GM21447 (cell line): ENCODE data around the gene EBI3.
A peak's percentile ranks its signal among the peaks of the same experiment; 100 is the strongest.
"Not testable (repeated sequence)": the region's sequence is repeated elsewhere in the genome, so short reads cannot be mapped to it uniquely, and the experiment has no call there.

Source experiments
- ATAC-seq: cut with Tn5 transposase; IDR thresholded peaks from one replicate; pipeline ENCODE4 v1.9.1; 2021; ENCODE audit not compliant: unreplicated experiment

EBI3 gene

DNA sequence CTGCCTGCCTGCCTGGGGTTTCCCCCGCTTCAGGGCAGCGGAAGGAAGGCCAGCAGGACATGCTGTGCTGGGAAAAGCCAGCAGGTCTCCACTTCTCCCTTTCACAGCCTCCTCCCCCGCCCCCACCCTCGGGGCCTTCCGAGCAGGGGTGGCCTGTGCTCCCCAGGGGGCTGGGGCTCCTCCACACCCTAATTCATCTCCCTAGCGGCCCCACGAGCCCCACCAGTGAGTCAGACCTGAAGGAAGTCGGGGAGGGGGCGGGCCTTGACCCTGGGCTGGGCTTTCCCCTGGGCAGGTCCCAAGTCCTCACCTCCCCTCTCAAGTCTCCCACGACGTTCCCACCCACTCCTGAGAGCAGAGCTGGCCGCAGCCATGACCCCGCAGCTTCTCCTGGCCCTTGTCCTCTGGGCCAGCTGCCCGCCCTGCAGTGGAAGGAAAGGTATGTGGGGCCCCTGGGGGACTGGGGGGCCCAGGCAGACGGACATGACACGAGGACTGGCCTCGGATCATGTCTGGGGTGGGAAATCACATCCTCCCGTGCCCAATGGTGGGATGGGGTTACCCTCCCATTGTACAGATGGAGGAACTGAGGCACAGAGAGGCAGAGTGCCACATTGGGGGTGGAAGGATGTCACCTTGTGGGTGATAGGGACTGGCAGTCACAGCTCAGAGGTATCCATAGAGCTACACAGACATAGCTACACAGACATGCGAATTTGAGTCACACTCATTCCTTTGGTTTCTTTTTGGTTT lies at the start of gene EBI3:
TSS of gene EBI3 (plus strand) at position 345 of the 753 bp plus-strand sequence. CDS start at position 373, 28 bp downstream.
- ATAC-seq = peak; percentile 50

DNA sequence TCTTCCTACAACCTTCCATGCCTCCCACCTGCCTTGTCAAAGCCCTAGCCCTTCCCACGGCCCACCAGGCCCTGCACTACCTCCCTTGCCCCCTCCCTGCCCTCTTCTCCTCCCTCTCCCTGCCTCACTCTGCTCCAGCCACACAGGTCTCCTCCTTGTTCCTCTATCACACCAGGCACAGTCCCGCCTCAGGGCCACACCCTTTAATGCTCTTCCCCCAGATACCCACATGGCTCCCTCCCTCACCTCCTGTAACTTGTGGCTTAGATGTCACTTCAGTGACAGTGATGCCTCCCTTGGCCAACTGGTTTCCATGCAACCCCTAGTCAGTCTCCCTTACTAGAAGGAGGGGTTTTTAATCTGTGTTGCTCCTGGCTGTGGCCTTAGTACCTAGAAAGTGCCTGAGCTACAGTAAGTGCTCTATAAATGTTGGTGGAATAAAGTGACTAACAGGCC lies 48.2 kb upstream of the EBI3 start:
- no peak for ATAC-seq

DNA sequence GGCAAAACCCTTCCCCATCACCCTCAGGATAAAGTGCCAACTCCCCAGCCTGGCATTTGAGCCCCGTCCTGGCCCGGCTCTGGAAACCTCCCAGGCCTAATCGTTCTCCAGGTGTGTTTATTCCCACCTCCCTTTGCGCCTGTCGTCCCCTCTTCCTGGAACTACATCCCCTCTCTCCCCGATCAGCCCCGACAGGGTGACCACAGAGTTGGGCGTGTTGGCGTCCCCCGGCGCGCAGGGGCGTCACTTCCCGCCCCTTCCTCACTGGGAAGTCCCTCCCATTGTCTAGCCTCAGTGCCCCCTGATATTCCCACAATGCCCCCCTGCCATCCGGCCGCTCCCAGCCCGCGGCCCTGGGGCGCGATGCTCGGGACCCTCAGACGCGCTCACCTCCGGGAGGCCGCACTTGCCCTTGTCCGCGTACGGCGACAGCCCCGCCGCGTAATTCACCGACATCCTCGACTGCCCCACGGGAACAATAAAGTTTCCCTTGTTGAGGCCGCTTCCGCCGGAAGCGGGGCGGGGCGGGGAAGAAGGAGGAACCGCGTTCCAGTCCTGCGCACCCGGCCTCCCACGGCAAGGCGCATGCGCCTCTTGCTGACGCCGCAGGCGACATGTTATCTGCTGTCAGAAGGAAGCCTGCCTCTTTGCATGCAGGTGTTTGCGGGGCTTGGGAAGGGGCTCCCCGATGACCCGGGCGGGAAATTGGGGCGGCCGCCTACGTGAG lies 47.1 kb upstream of the EBI3 start, which contains the start of the genes ANKRD24 and SIRT6:
TSS of gene ANKRD24 (plus strand) at position 606 of the 727 bp plus-strand sequence. CDS start 3,737 bp downstream, outside the sequence.
TSS of gene SIRT6 (minus strand) at position 480 of the 727 bp plus-strand sequence. CDS start at position 456, 24 bp downstream.
- peak; percentile 62 for ATAC-seq

DNA sequence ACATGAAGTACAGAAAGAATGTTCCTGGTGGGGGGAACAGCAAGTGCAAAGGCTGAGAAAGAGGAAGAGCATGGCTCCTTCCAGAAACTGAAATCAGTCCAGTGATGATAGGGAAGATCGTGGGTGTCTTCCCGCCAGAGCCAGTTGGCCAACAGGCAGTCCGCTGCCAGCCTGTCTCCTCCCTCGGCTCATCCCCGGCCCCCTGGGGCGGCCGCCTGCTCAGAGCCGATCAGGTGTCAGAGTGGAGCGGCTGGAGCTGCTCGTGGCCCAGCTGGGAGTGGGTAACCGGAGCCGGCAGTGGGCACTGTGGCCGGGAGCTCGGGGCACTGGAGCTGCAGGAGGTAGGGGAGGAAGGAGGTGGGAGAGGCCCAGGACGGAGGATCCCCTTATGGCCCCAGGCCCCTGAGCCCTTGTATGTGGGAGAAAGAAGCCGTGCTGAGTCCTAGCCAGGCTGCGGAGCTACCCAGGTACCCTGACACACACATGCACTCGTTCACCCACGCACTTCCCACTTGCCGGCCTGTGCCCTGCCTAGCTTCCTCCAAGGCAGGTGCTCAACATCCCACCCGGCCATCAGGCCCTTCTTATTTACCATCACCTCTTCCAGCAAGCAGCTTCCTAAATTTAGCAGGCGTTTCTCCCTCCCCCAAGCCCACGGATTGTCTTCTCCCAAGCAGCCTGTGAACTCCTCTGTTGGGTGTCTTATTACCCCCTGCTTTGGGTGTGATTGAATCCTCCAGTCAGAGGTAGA lies 45.2 kb upstream of the EBI3 start:
- ATAC-seq = no peak

DNA sequence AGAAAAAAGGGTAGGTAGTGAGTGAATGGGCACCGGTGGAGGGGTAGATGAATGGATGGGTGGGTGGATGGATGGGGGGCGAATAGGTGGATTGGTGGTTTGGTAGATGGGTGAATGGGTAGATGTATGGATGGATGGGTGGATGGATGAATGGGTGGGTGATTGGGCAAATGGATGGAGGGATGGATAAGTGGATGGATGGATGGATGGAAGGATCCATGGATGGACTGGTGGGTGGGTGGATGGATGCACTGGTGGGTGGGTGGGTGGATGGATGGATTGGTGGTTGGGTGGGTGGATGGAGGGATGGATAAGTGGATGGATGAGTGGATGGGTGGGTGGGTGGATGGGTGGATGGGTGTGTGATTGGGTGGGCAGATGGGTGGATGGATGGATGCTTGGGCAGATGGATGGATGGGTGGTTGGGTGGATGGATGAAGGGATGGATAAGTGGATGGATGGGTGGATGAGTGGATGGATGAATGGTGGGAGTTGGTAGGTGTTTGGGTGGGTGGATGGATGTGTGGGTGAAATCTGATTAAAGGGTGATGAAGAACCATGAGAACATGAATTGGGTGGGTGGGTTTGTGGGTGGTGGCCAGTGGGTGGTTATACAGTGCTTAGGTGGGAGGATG lies 44.5 kb upstream of the EBI3 start:
- ATAC-seq = no peak

DNA sequence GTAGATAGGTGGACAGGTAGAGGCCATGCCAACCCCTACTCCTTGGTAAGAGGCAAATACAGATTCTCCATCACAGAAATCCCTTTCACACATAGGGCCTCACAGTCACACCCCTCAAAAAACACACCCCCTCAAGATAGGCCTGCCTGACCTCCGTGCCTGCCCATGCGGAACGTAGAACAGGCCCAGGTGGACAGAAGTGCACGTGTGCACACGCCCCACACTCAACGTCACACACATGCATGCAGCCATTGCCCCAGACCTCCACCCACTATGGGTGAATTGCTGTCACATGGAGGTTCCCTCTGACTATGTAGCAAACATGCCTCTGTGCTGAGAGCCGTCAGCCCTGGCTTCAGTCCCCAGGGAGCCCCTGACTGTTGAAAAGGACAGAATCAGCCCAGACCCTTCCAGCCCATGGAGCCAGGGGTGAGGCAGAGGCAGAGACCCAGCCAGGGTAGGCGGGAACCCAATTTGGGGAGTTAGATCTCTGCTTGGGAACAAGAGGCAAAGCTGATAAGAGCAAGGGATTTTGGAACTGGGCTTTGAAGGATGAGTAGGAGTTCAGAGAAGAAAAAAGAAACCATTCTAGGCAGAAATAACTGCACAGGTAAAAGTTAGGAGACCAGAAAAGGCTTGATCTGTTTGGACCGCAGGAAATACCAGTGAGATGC lies 43.8 kb upstream of the EBI3 start:
- ATAC-seq = no peak

DNA sequence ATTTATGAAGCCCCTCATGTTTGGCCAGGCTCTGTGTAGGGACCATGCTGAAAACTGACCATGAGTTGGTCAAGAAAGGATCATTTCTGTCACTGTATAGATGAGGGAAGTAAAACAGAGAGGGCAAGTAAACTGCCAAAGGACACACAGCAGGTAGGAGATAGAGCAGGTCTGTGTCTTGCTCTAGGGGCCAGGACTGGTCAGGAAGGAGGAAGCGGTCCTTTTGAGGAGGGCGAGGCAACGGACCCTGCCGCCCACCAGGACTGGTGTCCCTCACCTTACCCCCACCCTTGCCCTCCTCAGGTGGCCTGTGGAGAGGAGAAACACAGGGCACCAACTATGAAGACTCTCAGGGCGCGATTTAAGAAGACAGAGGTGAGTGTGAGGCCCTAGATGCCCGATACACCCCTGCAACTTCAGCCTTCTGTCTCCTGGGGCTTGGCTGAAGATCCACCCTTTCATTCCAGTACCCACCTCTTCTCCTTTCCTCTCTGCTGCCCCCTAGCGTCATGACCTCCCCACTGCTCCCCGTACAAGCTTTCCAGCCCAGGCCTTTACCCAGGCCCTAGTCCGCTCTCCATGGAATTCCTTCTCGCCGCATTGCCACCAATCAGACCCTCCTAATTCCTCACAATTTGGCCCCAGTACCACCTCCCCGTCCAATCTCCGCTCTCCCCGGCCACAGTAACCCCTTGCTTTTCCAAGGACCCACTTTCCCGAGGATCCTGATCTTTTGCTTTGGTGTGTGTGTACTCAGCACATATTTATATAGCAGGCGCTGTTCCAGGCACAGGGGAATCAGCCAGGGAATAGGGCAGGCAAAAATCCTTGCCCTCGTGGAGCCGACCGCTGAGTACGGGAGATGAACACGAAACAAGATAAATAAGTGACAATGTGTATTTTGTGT lies 43.0 kb upstream of the EBI3 start:
- no peak for ATAC-seq

DNA sequence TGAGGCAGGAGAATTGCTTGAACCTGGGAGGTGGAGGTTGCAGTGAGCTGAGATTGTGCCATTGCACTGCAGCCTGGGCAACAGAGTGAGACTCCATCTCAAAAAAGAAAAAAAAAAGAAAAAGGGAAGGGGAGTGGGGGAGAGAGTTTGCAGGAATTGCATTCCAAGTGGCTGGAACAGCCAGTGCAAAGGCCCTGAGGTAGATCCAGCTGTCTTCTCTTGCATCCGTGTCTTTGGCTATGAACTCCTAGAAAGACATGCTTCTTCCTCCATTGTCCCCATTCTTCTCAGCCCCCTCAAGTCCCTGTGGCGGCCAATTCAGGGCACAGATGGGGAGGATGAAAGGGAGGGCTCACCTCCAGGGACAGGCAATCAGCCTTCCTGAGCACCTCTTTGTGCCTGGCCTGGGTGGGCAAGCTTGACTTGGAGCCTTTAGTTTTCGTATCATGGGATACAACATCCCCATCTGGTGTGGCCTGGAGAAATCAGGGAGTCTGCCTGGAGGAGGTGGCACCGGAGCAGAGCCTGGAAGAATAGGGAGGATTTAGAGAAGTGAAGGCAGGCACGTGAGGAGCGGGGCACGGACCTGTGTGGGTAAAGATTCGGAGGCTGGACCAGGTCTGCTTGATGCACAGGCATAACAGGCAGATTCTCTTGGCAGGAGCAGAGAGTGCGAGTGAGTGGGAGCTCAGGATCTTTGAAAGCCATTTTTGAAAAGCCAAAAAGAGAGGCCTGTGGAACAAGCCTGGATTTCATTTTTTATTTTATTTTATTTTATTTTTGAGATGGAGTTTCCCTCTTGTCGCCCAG lies 41.8 kb upstream of the EBI3 start:
- no peak for ATAC-seq

DNA sequence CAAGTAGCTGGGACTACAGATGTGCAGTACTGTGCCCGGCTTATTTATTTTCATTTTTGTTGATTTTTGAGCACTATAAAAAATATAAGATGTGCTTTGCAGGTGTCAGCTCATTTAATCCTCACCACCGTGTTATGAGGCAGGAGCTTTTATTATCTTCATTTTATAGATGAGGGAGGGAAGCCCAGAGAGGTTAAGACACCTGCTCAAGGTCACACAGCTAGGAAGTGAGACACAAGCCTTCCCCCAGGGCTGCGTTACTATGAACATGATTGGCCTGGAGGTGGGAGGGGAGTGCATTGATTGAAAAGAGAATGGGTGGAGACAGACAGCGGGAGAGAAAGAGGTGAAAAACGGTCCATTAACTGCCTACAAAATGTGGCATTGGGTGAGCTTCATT lies 39.7 kb upstream of the EBI3 start:
- no peak for ATAC-seq

DNA sequence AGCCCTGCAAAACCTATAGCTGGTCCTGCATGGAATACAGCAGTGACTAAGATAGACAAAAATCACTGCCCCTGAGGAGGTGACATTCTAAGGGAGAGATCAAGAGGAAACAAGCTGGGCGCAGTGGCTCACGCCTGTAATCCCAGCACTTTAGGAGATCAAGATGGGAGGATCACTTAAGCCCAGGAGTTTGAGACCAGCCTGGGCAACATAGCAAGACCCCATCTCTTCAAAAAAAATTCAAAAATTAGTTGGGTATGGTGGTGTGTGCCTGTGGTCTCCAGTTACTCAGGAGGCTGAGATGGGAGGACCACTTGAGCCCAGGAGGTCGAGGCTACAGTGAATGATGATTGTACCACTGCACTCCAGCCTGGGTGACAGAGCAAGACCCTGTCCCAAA lies 36.8 kb upstream of the EBI3 start:
- not testable (repeated sequence) for ATAC-seq

DNA sequence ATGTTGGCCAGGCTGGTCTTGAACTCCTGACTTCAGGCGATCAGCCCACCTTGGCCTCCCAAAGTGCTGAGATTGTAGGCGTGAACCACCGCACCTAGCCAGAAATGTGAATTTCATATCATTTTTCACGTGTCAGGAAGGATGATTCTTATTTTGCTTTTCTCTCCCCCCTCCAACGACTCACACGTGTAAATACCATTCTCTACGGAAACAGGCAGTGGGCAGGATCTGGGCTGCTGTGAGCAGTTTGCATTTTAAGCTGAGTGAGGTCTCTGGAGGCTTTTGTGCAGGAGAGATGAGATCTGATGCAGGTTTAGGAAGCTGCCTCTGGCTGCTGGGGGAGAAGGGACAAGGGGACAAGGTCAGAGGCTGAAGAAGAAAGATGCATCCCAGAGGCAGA lies 35.0 kb upstream of the EBI3 start:
- ATAC-seq = no peak

DNA sequence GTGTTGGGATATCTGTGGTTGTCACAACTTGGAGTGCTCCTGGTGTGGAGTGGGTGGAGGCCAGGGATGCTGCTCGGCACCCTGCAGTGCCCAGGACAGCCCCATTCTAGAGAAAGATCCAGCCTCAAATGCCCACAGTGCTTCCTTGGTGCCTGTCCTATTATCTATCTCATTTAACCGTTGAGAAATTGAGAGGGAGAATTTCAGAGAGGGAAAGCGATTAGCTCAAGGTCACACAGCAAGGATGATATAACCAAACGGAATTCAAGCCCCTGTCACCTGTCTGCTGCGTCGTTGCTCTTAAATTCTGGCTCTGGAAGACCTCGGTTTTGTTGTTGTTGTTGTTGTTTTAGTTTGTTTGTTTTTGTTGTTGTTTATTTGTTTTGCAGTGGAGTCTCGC lies 33.3 kb upstream of the EBI3 start:
- no peak for ATAC-seq

DNA sequence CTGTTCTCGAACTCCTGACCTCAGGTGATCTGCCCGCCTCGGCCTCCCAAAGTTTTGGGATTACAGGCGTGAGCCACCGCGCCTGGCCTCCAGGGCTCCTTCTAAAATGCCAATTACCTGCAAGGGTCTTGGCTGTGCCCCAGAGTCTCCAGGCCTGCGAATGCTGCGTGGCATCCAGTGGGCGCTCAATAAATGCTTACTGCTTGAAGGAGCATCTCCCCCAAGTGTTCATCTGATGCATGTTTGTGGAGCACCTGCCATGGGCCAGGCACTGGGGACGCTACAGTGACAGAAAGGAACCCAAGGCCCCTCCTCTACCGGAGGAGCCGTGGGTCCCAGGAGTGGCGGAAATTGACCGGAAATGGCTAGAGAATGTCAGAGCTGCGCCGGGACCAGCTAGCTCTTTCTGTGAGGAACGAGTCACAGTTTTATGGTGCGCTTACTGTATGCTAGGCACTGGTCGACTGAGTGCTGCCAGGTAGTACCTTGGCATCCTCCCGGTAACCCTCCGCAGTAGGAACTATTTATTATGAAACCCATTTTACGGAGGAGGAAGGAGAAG lies 32.7 kb upstream of the EBI3 start:
- no peak for ATAC-seq

DNA sequence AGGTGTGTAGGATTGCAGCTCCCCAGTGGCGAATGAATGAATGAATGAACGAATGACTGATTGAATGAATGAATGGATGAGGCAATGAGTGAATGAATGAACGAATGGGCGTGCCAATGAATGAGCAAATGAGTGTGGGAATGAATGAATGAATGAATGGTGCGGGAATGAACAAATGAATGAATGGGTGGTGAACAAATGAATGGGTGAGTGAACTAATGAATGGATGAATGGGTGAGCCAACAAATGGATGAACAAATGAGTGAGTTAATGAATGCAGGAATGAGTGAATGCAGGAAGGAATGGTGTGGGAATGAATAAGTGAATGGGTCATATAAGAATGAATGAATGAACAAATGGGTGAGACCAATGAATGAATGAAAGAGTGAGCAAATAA lies 32.1 kb upstream of the EBI3 start:
- ATAC-seq = no peak

DNA sequence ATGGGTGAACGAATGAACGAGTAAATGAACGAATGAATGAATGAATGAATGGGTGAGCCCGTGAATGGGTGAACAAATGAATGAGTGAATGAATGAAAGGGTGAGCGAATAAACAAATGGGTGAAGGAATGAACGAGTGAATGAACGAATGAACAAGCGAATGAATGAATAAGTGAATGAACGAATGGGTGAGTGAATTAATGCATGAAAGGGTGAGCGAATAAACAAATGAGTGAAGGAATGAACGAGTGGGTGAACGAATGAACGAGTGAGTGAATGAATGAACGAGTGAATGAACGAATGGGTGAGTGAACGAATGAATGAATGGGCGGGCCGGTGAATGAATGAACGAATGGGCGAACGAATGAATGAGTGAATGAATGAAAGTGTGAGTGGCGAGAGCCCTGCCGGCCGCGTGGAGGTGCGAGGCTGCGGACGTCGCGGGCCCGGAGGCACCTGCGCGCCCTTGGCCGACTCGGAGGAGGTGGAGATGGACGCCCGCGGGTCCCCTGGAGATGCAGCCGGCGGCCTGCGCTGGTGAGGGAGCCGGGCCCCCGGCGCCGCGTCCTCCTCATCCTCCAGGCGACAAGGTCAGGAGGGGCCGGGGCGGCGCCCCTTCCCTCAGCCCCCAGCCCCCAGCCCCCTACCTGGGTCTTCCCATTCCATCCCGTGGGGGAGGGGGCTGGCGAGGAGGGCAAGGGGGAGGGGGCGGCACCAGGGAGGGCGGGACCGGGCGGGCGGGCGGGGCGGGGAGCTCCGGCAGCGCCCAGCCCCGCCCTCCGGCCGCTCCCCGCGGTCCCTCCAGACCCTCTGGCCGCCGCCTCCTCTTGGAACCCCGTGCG lies 31.5 kb upstream of the EBI3 start:
- no peak for ATAC-seq

DNA sequence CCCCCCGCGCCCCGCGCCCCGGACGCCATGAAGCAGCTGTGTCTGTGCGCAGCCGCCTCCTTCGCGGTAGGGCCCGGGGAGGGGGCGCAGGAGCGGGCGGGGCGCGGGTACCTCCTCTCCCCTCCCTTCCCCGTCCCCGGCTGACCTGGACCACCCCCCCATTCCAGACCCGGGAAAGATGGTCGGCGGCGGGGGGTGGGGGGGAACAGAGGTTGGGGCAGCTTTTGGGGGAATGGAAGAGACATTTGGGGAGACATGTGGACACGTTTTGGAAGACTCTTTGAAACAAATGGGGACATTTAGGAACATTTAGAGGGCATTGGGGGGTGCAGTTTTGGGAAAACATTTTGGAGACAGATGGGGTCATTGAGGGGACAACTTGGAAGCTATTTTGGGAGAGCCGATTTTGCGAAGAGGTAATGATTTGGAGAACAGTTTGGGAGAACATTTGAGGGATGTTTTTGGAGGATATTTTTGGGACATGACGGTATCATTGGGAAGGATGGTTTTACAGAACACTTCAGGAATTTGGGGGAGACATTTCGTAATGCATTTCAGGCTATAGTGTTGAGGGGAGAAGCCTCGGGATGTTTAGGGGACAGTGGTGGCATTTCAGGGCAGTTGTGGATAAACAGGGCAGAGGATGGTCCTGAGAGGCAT lies 30.7 kb upstream of the EBI3 start:
- ATAC-seq = no peak
